Naive thymus-derived CD4-positive, alpha-beta T cell (primary cell): ENCODE results near the gene LCORL. TPM values are rescaled to one million over a fixed set of nuclear protein-coding genes. Genes with fewer than 3 reads are reported as not detected.

Experiments
- ATAC-seq: fragments of 150-1000 bp; cut with Tn5 transposase; 2 replicates; pipeline ENCODE4 v1.10.0; 2021; ENCODE audit warnings: mild to moderate bottlenecking, moderate library complexity
- CTCF ChIA-PET: fragments of 350-600 bp; sonication (Branson Sonifier 250); formaldehyde crosslinking; loops from one replicate; lab custom pipeline; 2021; ENCODE audit warnings: antibody characterized with exemption; lab: Charles Lee
- POLR2A ChIA-PET: fragments of 350-600 bp; sonication (Branson Sonifier 250); formaldehyde crosslinking; loops from one replicate; lab custom pipeline; 2021; ENCODE audit warnings: antibody characterized with exemption, inconsistent platforms; lab: Charles Lee
- DNase-seq, 9 donors: peaks; one replicate each; pipeline versions ENCODE4 v3.0.0 to v3.0.0-alpha.2; 2020 to 2022; ENCODE audit warnings: mixed read lengths in 1 of 9
- H3K27ac ChIP-seq: one replicate; pipeline ENCODE4 v1.7.0; 2013; ENCODE audit warnings: mild to moderate bottlenecking, low read depth, low read length, moderate library complexity
- H3K27me3 ChIP-seq, 2 donors: one replicate each; pipeline ENCODE4 v1.7.0; 2013; ENCODE audit warnings: low read length in 2 of 2, mild to moderate bottlenecking in 2 of 2, moderate library complexity in 2 of 2; ENCODE audit not compliant: control insufficient read depth in 2 of 2, insufficient read depth in 2 of 2
- H3K36me3 ChIP-seq, 3 experiments: 1 replicate in 2 of 3; 2 replicates in 1 of 3; pipeline ENCODE4 v1.7.0; 2013; ENCODE audit warnings: low read length in 3 of 3, mild to moderate bottlenecking in 3 of 3, moderate library complexity in 1 of 3; ENCODE audit not compliant: insufficient read depth in 3 of 3, control insufficient read depth in 2 of 3
- H3K4me1 ChIP-seq, 2 donors: one replicate each; pipeline ENCODE4 v1.7.0; 2013; ENCODE audit warnings: low read length in 2 of 2, mild to moderate bottlenecking in 2 of 2, moderate library complexity in 1 of 2; ENCODE audit not compliant: control insufficient read depth in 2 of 2, insufficient read depth in 2 of 2
- H3K4me3 ChIP-seq: 2 replicates; pipeline ENCODE4 v1.7.0; 2013; ENCODE audit warnings: mild to moderate bottlenecking, low read length
- H3K9me3 ChIP-seq, 3 experiments: 1 replicate in 2 of 3; 2 replicates in 1 of 3; pipeline ENCODE4 v1.7.0; 2013; ENCODE audit warnings: low read length in 3 of 3; ENCODE audit not compliant: control insufficient read depth in 2 of 3
- H3K27ac Mint-ChIP-seq, 9 donors: one replicate each; pipeline ENCODE4 v1.8.0; 2020 to 2022; ENCODE audit warnings: mixed read lengths in 9 of 9, mild to moderate bottlenecking in 8 of 9, moderate library complexity in 5 of 9, inconsistent platforms in 2 of 9
- H3K27me3 Mint-ChIP-seq, 5 donors: one replicate each; pipeline ENCODE4 v1.8.0; 2021 to 2022; ENCODE audit warnings: mixed read lengths in 5 of 5, mild to moderate bottlenecking in 1 of 5
- H3K36me3 Mint-ChIP-seq, 5 donors: one replicate each; pipeline ENCODE4 v1.8.0; 2020 to 2022; ENCODE audit warnings: mixed read lengths in 5 of 5, mild to moderate bottlenecking in 3 of 5, inconsistent platforms in 1 of 5
- H3K4me1 Mint-ChIP-seq, 7 donors: one replicate each; pipeline ENCODE4 v1.8.0; 2020 to 2022; ENCODE audit warnings: mixed read lengths in 7 of 7, mild to moderate bottlenecking in 3 of 7, inconsistent platforms in 1 of 7
- H3K4me3 Mint-ChIP-seq, 10 donors: one replicate each; pipeline ENCODE4 v1.8.0; 2020 to 2022; ENCODE audit warnings: mild to moderate bottlenecking in 10 of 10, mixed read lengths in 10 of 10, moderate library complexity in 6 of 10, inconsistent platforms in 2 of 10
- H3K9me3 Mint-ChIP-seq, 11 donors: one replicate each; pipeline ENCODE4 v1.8.0; 2020 to 2022; ENCODE audit warnings: mixed read lengths in 11 of 11, mild to moderate bottlenecking in 4 of 11, inconsistent platforms in 1 of 11, moderate library complexity in 1 of 11
- intact Hi-C, 2 donors: fragments of 100-400 bp; cut with micrococcal nuclease; formaldehyde crosslinking; loops; one replicate each; pipeline ENCODE4 v1.15.1; 2023
- polyA plus RNA-seq, 2 donors: library from polyadenylated mRNA; unstranded; fragments of 300-500 nt; fragmentation: Illumina TruSeq; gene quantifications; one replicate each; pipeline ENCODE4 v1.2.3, GENCODE V29; 2021
- total RNA-seq, 6 experiments: library from RNA in 5 of 6; stranded (reverse) in 5 of 6; gene quantifications; 1 replicate in 5 of 6; 2 replicates in 1 of 6; pipeline ENCODE4 v1.2.3 and lab custom pipeline; 2021 to 2026

The LCORL gene
- total and polyA plus RNA-seq, 7 experiments from 2014 or later = 4.9 to 15.2 (median 11.9) TPM

GRCh38 chr4:17967078-17967477 lies 54.5 kb downstream of the LCORL start:
- intact Hi-C loops = no loop called here
- POLR2A ChIA-PET = no interaction called here

GRCh38 chr4:17966312-17966711 lies 55.2 kb downstream of the LCORL start:
- ATAC-seq (no peak), DNase-seq (no peak)
- CTCF ChIA-PET = no interaction called here
- Histone ChIP-seq H3K36me3 (no peaks in the 10 kb centered on the region), H3K9me3 (no peaks in the 10 kb centered on the region), H3K27me3 (no peaks in the 10 kb centered on the region), H3K4me3 (no peak overlapping the region), H3K4me1 (no peaks in the 10 kb centered on the region), H3K27ac (no peak overlapping the region)
- Mint-ChIP-seq H3K27ac (no peak overlapping the region), H3K9me3 (no peaks in the 10 kb centered on the region), H3K4me1 (peaks cover 0 to 9% (median 5%) of the 10 kb centered on the region in 7 donors), H3K36me3 (peaks cover 0 to 24% (median 13%) of the 10 kb centered on the region in 5 donors), H3K27me3 (no peaks in the 10 kb centered on the region), H3K4me3 (no peak overlapping the region)
- intact Hi-C loops = no loop called here
- POLR2A ChIA-PET = no interaction called here

More at GRCh38 chr4:17967078-17967477, 54.5 kb downstream of the LCORL start:
- no peaks in the 10 kb centered on the region for H3K4me1 ChIP-seq
- Mint-ChIP-seq H3K36me3 (peaks cover 0 to 17% (median 8%) of the 10 kb centered on the region in 5 donors), H3K27me3 (no peaks in the 10 kb centered on the region), H3K4me1 (peaks cover 0 to 9% (median 5%) of the 10 kb centered on the region in 7 donors), H3K27ac (no peak overlapping the region), H3K9me3 (no peaks in the 10 kb centered on the region), H3K4me3 (no peak overlapping the region)
- H3K27me3 ChIP-seq = no peaks in the 10 kb centered on the region
- CTCF ChIA-PET = no interaction called here
- H3K4me3 ChIP-seq = no peak overlapping the region
- no peaks in the 10 kb centered on the region for H3K36me3 ChIP-seq
- H3K27ac ChIP-seq = no peak overlapping the region
- no peak for ATAC-seq
- H3K9me3 ChIP-seq = no peaks in the 10 kb centered on the region
- DNase-seq = no peak

- Mint-ChIP-seq H3K9me3 (no peaks in the 10 kb centered on the region), H3K27ac (no peak overlapping the region), H3K27me3 (no peaks in the 10 kb centered on the region), H3K4me3 (no peak overlapping the region), H3K4me1 (peaks cover 0 to 5% (median 1%) of the 10 kb centered on the region in 7 donors), H3K36me3 (peaks cover 0 to 29% (median 12%) of the 10 kb centered on the region in 5 donors)
- intact Hi-C loops = no loop called here
- Histone ChIP-seq H3K36me3 (no peaks in the 10 kb centered on the region), H3K27ac (no peak overlapping the region), H3K9me3 (no peaks in the 10 kb centered on the region), H3K4me3 (no peak overlapping the region), H3K4me1 (no peaks in the 10 kb centered on the region), H3K27me3 (no peaks in the 10 kb centered on the region)
- CTCF ChIA-PET = no interaction called here
- DNase-seq = no peak
- POLR2A ChIA-PET = no interaction called here
- no peak for ATAC-seq
Observed at GRCh38 chr4:17964576-17964975, 57.0 kb downstream of the LCORL start.

- Mint-ChIP-seq H3K4me3 (no peak overlapping the region), H3K4me1 (peaks cover 0 to 5% (median 1%) of the 10 kb centered on the region in 7 donors), H3K27me3 (no peaks in the 10 kb centered on the region), H3K9me3 (peaks cover 0 to 3% (median 0%) of the 10 kb centered on the region in 11 donors), H3K36me3 (peaks cover 0 to 53% (median 26%) of the 10 kb centered on the region in 5 donors), H3K27ac (no peak overlapping the region)
- ChIA-PET CTCF (no interaction called here), POLR2A (no interaction called here)
- no peak overlapping the region for H3K4me3 ChIP-seq
- H3K36me3 ChIP-seq = no peaks in the 10 kb centered on the region
- H3K9me3 ChIP-seq = no peaks in the 10 kb centered on the region
- intact Hi-C loops = no loop called here
- no peaks in the 10 kb centered on the region for H3K27me3 ChIP-seq
- no peak for DNase-seq
- H3K4me1 ChIP-seq = no peaks in the 10 kb centered on the region
- ATAC-seq = no peak
- no peak overlapping the region for H3K27ac ChIP-seq
Observed at GRCh38 chr4:17962171-17962570, 59.4 kb downstream of the LCORL start.

GRCh38 chr4:17961249-17961648 lies 60.3 kb downstream of the LCORL start:
- Histone ChIP-seq H3K27ac (no peak overlapping the region), H3K27me3 (no peaks in the 10 kb centered on the region), H3K4me3 (no peak overlapping the region), H3K4me1 (no peaks in the 10 kb centered on the region), H3K36me3 (peaks cover 0 to under 1% (median 0%) of the 10 kb centered on the region in 3 experiments), H3K9me3 (no peaks in the 10 kb centered on the region)
- no peak overlapping the region for H3K4me3 Mint-ChIP-seq
- H3K4me1 Mint-ChIP-seq = peaks cover 0 to 5% (median 0%) of the 10 kb centered on the region in 7 donors
- peaks cover 0 to 59% (median 34%) of the 10 kb centered on the region in 5 donors for H3K36me3 Mint-ChIP-seq
- no peaks in the 10 kb centered on the region for H3K27me3 Mint-ChIP-seq
- intact Hi-C loops = no loop called here
- ChIA-PET CTCF (no interaction called here), POLR2A (no interaction called here)
- ATAC-seq (no peak), DNase-seq (no peak)
- H3K9me3 Mint-ChIP-seq = peaks cover 0 to 9% (median 2%) of the 10 kb centered on the region in 11 donors
- no peak overlapping the region for H3K27ac Mint-ChIP-seq

GRCh38 chr4:17958181-17958580 lies 63.4 kb downstream of the LCORL start:
- Mint-ChIP-seq H3K4me3 (no peak overlapping the region), H3K27me3 (no peaks in the 10 kb centered on the region), H3K27ac (no peak overlapping the region), H3K9me3 (peaks cover 0 to 14% (median 3%) of the 10 kb centered on the region in 11 donors), H3K4me1 (peaks cover 0 to 5% (median 0%) of the 10 kb centered on the region in 7 donors), H3K36me3 (peaks cover 15 to 88% (median 62%) of the 10 kb centered on the region in 5 donors)
- no peak overlapping the region for H3K27ac ChIP-seq
- ChIA-PET CTCF (no interaction called here), POLR2A (interaction anchor here (0.6 kb wide), 1 partner anchor 458 kb away, joined by 5 read pairs; no protein-coding TSS in a partner anchor)
- H3K9me3 ChIP-seq = no peaks in the 10 kb centered on the region
- ATAC-seq = no peak
- intact Hi-C loops = no loop called here
- H3K36me3 ChIP-seq = peaks cover 0 to 6% (median 0%) of the 10 kb centered on the region in 3 experiments
- H3K4me1 ChIP-seq = no peaks in the 10 kb centered on the region
- no peak overlapping the region for H3K4me3 ChIP-seq
- no peaks in the 10 kb centered on the region for H3K27me3 ChIP-seq
- no peak for DNase-seq

- intact Hi-C loops = no loop called here
- Histone ChIP-seq H3K27ac (no peak overlapping the region), H3K4me3 (no peak overlapping the region), H3K27me3 (no peaks in the 10 kb centered on the region), H3K36me3 (peaks cover 0 to 6% (median 0%) of the 10 kb centered on the region in 3 experiments), H3K9me3 (no peaks in the 10 kb centered on the region), H3K4me1 (no peaks in the 10 kb centered on the region)
- H3K27ac Mint-ChIP-seq = no peak overlapping the region
- peaks cover 17 to 91% (median 65%) of the 10 kb centered on the region in 5 donors for H3K36me3 Mint-ChIP-seq
- H3K27me3 Mint-ChIP-seq = no peaks in the 10 kb centered on the region
- H3K4me3 Mint-ChIP-seq = no peak overlapping the region
- ATAC-seq (no peak), DNase-seq (no peak)
- POLR2A ChIA-PET = no interaction called here
- CTCF ChIA-PET = no interaction called here
- peaks cover 0 to 14% (median 3%) of the 10 kb centered on the region in 11 donors for H3K9me3 Mint-ChIP-seq
- H3K4me1 Mint-ChIP-seq = peaks cover 0 to 5% (median 0%) of the 10 kb centered on the region in 7 donors
Observed at GRCh38 chr4:17957688-17958087, 63.9 kb downstream of the LCORL start.
